Measurements from ENCODE around the gene VSIG4.
"Not testable (repeated sequence)": the region's sequence is repeated elsewhere in the genome, so short reads cannot be mapped to it uniquely, and the experiment has no call there.

Gene VSIG4, protein sequence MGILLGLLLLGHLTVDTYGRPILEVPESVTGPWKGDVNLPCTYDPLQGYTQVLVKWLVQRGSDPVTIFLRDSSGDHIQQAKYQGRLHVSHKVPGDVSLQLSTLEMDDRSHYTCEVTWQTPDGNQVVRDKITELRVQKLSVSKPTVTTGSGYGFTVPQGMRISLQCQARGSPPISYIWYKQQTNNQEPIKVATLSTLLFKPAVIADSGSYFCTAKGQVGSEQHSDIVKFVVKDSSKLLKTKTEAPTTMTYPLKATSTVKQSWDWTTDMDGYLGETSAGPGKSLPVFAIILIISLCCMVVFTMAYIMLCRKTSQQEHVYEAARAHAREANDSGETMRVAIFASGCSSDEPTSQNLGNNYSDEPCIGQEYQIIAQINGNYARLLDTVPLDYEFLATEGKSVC

DNA sequence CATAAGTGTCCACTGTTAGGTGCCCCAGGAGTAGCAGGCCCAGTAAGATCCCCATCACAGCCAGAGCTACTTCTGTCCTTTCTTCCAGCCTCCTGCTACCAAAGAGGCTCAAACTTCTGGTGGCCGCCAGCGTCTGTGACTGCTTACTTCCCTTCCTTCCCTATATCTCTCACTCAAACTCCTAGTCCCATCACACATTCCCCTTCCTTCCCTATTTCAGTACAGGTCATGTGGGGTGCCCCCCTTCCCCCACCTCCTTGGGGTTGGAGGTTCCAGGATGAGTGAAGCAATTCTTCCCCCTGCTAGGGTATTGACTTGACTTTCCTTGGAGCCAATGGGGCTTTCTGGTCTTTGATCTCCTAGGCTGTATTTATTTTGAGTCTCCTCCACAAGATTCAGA, at the start of gene VSIG4:
Gene VSIG4 (minus strand): TSS at position 137 of the 400 bp plus-strand sequence. CDS start 82 bp downstream, at position 55.
- DNase-seq (ENCODE audit: low read depth), result no peak

DNA sequence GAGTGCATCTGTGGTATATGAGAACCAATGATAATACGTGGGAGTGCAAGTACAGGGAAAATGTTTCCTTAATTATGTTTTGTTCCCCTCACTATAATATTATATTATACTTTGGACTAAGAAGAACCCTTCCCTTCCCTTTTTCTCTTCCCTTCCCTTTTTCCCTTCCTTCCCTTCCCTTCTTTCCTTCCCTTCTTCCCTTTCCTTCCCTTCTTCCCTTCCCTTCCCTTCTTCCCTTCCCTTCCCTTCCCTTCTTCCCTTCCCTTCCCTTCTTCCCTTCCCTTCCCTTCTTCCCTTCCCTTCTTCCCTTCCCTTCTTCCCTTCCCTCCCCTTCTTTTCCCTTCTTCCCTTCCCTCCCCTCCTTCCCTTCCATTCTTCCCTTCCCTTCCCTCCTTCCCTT, 36.9 kb upstream of the VSIG4 start:
- DNase-seq (ENCODE audit: low read depth), result no peak

DNA sequence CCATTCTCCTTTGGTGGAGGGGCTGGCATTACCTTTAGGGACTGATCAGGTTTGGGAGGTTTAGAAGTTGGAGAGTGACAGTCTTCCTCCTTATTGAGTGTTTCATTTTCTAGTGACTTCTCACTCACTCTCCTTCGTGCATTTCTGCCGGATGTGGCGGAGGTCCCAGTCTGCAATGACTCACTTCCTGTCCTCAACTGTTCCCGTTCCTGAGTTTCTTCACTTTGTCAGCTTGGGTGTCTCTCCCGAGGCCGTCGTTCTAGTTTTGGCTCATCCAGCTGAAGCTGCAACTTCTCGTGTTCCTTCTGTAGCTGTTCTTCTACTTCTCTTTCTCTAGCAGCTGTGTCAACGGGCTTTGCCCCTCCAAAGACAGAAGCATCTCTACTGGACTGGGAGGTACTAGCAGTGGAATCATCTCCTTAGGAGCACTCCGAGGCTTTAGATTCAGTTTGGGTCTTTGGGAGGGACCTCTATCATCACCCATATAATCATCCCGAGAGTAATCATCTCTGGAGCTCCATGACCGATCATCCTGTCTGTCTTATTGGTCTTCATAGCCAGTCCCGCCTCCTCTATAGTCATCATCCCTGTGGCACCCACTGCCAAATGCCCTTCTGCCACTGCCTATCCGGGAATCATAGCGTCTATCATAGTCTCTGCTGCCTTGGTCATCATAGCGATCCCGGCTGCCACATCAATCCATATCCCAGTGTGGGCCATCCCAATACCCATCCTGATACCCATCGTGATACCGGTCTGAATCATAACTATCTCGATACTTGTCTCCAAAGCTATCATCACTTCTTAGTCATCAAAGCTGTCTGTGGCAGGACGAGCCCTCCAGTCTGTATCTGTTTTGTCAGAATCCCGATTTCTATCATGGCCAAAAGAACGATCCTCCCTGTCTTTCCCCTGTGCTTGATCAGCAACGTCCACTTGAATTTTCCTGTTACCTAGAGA, 35.3 kb upstream of the VSIG4 start:
- DNase-seq (ENCODE audit: low read depth), result no peak

DNA sequence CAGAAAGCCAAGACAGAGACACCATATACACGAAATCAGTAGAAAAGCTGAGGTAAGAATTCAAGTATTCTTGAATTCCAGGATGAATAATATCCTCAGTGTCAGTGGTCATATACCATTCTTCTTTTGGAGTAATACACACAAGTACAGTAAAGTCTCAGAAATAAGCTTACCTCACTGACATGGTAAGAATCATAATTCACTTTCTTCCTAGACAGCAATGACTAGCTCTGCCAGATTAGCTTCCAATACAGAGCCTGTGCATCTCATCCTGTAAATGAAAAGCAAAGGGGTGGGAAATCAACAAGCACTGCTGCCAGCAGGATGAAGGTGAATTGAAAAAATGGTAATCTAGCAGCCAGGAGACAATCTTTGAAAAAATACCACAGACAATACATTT, 31.2 kb upstream of the VSIG4 start:
- no peak for DNase-seq (ENCODE audit: low read depth)

DNA sequence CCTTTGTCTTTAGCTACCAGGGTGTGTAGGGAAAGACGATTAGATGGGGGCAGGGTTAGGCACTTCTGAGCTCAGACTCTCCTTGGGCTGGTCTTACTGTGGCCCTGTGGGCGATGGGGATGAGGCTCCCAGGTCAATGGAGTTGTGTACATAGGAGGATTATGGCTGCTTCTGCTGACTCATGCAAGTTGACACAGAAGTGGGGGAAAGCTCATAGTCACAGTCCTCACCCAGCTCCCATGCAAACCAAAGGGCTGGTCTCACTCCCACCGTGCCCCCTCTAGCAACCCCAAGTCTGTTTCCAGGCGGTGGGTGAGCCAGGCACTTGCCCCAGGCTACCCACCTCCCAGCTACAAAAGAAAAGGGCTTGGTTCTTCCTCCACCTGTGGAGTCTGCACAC, 24.4 kb upstream of the VSIG4 start:
- DNase-seq (ENCODE audit: low read depth), result no peak

DNA sequence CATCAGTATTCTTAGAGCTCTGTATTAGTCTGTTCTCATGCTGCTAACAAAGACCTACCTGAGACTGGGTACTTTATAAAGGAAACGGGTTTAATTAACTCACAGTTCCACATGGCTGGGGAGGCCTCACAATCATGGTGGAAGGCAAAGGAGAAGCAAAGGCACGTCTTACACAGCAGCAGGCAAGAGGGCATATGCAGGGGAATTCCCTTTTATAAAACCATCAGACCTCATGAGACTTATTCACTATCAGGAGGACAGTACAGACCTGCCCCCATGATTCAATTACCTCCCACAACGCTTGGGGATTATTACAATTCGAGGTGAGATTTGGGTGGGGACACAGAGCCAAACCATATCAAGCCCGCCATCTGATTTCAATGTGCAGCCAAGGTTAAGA, 17.1 kb upstream of the VSIG4 start:
- DNase-seq (ENCODE audit: low read depth), result not testable (repeated sequence)

DNA sequence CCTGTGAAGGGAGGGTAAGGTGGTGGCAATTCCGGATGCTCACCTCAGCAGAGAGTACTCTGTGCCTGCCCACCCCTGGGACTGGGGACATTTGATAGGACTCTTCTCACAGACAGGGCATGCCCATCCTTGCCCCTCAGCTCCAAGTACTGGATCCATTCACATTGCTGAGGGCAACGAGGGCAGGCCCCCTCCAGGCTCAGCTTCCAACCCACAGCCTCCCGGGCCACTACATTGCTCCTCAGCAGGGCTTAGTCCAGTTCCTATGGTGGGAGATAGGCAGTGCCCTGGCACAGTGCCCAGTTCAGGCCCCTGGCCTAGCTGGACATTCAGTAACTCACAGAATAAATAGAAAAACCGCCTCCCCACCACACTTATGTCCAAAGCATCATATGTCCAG, 15.1 kb upstream of the VSIG4 start:
- no peak for DNase-seq (ENCODE audit: low read depth)

DNA sequence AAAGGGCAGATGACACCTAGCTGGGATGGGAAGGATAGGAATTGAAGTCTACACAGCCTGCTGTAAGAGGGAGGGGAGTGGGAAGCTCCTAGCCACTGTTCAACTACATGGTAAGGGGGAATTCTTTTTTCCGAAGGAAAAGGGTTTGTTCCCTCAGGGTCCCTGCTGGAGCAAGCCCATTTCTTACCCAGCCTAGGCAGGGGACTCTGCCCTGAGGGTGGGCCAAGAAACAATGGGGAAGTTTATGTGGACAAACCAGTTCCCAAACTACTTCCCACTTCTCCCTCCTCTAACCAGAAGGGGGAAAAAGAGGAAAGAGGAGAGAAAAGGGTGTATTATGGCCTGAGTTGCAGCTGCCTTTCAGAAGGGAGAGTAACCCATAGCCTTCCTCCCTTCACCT, 13.5 kb upstream of the VSIG4 start:
- no peak for DNase-seq (ENCODE audit: low read depth)

DNA sequence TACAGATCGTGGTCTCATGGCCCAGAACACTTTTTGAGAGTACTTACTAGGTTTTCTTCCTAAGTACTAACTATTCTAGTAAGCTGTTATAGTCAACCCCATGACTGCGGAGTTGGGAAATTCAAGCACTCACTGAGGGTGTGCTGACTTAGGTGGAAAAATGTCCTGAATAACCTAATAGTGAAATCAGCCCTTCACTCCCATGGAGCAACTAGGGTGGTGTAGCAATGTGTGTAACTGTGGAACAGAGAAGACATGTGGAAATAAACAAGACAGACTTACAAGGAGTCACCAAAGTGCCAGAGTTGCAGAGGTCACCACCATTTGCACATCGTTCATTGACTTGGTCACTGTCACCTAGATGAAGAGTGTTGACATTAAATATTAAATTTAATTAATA, 12.1 kb upstream of the VSIG4 start:
- no peak for DNase-seq (ENCODE audit: low read depth)

DNA sequence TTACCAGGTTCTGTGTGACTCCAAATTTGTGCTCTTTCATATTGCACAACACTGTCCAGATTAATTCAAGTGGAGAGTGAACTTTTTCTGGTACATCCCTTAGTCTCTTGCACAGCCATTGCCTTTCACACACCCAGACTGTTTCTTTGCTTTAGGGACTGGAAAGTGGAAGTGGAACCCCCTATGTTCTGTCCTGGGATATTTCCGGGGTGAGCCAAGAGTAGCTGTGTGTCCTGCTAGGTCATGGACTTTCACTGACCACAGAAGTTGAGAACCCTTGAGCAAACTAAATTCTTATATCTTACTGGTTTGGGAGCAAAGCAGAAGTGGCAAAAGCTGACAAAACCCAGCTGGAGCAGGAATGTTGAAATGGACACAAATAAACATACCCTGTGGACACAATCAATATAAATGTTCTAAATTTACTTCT, 10.3 kb upstream of the VSIG4 start:
- no peak for DNase-seq (ENCODE audit: low read depth)

DNA sequence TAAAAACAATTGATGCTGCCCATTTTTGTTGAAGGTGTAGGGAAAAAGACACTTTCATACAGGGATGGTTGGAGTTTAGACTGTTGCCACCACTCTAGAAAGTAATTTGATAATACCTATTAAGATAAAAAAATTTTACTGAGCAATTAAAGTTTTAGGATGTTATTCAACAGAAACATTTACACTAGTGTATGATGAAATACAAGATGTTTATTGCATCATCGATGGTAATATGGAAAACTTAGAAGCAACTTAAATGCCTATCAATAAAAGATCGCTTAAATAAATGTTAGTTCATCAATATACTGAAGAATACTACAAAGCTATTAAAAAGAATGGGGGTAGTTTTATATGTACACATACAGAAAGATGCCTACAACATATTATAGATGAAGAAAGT, 9.2 kb upstream of the VSIG4 start:
- no peak for DNase-seq (ENCODE audit: low read depth)

DNA sequence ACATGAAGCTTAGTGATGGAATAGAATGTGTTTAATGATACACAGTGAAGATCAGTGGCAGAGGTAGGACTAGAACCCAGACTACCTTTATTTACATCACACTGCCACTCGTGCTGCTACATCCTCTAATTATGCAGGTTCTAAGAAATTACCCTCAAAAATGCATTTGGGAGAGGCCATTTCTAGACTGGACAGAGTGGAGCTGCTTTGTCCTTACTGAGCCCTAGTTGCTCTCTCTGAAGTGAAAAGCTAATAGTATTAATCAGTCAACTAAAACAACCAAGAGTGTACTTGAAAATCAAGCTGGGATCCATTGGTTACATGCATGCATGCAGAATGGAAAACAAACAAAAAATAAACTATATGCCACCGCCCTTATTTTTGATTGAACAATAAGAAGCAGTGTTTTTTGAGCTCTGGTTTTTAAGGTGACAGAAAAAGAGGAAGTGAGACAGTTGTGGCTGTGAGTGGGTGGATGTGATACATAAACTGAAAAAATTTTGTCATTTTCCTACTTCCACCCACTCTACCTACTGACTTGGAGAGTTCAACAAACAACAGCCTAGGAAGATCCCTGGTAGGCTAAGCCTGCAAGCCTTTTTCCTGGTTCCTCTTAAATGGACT, 6.8 kb upstream of the VSIG4 start:
- no peak for DNase-seq (ENCODE audit: low read depth)

DNA sequence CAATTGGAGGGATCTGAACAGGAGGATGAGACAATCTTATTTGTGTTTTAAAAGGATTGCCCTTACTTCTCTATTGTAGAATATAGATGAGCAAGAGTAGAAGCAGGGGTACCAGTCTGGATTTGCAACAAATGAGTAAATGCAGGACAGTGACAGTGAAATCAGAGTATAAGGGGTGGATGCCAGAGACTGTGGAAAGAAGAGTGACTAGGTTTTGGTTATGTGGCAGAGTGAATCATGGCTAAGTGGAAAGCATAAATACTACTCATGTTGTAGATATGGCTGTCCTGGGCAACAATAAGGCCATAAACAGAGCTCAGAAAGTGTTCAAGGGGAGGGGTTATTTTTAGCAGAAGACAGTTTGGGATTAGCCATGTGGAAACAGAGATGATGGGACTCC, 6.0 kb upstream of the VSIG4 start:
- DNase-seq (ENCODE audit: low read depth), result no peak

DNA sequence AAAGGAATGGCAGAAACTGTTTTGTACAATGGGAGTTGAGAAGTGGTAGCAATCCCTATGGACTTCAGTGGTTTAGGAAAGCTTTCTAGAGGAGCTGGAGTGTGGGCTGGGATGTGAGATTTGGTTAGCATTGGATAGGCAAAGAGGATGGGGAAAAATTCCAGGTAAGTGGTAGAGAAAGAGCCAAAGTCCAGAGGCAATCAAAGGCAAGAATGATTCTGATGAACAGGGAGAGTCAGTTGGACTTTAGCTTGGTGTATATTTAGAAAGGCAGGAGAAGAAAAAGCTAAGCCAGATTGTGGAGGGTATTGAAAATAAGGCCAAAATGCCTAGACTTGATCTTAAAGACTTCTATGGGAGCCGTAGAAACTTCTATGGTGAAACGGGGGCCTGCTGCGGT, 3.7 kb upstream of the VSIG4 start:
- no peak for DNase-seq (ENCODE audit: low read depth)

DNA sequence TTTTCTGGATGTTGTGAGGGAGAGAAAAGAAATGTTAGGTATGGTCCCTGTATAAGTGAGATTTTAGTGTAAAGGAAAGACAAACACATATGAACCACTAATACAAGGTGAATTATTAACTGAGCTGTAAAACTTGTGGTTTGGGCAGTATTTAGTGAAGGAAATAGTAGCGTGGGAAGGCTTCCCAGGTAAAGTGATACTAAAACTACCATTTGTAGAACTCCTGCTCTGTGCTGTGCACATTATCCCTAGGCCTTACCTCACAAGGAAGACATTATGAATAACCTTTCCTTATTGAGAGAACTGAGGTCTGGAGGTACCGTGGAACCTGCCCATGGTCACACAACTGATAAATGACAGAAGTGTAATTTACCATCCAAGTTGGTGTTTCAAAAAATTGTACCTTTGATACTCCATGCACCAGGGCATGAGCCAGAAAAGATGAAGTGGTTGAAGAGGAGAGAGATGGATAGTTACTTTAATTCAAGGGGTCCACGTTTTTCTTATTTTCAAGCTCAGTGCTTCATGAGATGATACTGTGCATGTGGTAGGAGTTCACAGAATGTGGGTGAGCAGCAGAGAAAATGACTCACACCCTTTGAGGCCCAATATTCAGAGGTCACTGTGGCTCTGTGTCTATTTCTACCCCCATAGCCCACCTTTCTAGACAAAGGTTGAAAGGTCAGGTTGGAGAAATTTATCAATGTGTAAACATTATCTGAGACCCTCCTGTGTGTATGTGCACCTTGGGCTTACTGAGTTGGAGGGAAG, 2.6 kb upstream of the VSIG4 start:
- no peak for DNase-seq (ENCODE audit: low read depth)

DNA sequence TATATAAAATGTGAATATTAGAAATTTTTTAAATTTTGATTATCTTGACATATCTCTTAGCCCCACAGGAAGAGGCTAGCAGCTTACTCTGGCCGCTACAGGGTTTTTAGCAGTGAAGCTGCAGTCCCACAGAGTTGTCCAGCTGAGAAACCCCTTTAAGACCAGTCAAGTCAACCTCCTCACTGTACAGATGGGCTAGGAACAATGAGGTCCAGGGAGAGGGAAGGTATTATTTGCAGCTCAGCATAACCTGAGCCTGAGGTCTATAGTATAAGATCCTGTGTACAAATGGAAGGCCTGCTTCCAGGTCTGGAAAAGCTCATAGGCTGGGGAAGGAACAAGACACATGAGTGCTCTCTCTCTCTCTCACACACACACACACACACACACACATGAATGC, 1.8 kb downstream of the VSIG4 start:
- no peak for DNase-seq (ENCODE audit: low read depth)

DNA sequence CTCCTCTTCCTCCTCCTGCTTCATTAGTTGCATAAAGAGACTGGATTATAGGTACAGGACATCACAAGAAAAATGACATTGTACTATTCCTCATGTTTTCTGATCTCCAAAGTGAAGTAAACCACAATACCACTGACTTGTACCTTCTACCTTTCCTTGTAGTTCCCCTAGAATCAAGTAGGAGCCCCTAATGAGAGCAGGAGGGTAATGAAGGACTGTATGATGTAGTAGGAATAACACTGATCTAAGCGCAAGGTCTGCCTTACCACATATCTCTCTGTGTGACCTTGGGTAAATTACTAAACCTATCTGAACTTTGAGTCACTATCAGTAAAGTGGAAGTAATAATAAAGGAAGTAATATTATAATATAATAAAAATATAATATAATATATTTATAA, 3.6 kb downstream of the VSIG4 start:
- DNase-seq (ENCODE audit: low read depth), result no peak

DNA sequence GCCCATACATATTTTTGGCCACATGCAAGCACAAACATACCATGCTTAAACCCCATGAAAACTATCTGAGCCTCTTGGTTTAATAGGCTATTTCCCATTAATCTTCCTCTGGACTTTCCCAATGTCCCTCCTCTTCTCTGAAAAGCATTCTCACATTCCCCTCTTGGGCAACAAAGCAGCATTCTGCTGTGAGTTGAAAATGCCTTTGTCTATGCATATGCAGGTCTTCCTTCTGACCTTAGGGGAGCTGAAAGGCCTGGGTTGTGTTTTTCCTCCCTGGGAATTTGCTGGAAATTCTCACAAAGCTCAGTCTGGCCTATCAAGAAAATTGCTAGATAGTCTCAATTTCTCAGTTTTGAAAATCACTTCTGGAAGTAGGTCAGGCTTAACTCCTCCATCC, 4.2 kb downstream of the VSIG4 start:
- no peak for DNase-seq (ENCODE audit: low read depth)

DNA sequence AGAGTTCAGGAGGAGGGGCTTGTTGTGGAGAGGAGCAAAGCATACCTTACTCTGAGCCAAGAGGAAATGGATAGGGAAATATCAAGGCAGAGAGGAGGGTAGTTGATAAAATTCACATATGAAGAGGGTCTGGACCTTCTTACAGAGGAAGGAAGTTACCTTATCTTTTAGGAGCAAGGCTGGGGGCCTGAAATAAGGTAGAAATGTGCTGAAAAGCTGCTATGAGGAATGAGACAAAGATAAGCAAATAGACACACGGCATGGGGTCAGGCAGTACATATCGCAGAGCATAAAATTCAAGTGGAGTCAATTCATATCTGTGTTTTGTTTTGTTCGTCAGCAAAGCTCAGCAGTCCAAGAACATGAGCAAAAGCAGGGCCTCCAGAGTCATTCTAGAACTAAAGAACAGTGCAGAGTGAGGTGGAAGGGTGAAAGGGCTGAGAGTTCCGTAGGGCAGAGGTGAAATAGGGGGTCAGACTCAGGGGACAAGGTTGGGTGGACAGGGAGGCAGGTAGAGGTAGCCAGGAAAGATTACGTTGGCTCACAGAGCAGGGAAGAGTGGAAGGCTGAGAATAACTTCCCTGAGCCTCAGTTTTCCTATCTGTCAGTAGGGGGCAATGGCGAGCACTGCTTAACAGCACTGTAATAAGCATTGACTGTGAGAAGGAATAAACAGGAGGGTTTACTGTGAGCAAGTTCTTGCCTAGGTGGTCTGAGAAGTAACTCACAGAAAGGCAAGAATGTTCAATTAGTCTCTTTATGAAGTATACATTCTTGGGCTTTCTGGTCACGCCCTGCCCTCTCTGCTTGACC, 9.2 kb downstream of the VSIG4 start:
- peak; percentile 3 for DNase-seq (ENCODE audit: low read depth)

DNA sequence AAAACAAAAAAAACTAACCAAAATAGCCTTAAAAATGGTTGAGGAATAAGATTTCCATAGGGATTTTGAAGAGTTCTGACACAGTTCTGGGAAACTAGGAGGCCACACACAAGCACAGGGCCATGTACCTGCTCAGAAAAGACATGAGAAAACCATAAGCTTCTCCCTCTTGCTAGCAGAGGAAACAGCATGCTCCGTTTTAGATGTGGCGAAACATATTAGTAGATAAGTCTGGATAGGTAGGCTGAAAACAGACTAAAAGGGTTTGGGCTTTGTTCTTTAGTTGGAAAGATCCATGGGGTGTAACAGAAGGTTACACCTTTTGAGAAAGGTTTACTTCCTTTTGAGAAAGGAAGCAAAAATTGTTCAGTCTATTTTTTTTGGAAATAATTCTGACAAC, 10.9 kb downstream of the VSIG4 start:
- DNase-seq (ENCODE audit: low read depth), result no peak

DNA sequence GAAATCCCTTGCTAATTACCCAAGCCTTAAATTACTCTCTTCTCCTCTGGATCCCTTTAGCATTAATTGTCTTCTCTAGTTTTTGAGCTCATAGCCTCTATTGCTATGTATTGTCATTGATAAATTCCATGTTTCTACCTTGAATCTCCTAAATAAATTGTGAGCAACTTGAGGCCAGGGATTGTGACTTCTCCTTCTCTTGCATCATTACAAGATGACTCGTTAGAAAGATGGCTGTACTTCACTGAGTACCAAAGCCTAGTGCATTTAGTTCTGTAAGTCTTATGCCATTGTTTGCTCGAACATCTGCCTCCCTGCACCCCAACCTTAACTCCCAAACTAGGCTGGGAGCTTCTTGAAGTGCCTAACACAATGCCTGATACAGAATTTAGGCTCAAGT, 15.3 kb downstream of the VSIG4 start:
- no peak for DNase-seq (ENCODE audit: low read depth)

Data from stromal cell of bone marrow (primary cell).